H9 (cell line): Measurements from ENCODE around the gene STX3. TPM values are rescaled to one million over a fixed set of nuclear protein-coding genes. Genes with fewer than 3 reads are reported as not detected.

ENCODE experiments used
- DNase-seq: peaks from one replicate; pipeline ENCODE4 v3.0.0-alpha.2; 2017
- H2AFZ ChIP-seq: one replicate; pipeline ENCODE4 v1.6.1; 2013; ENCODE audit warnings: mild to moderate bottlenecking, low read length, control low read depth, moderate library complexity
- H2AK5ac ChIP-seq: 2 replicates; pipeline ENCODE4 v1.6.1; 2013; ENCODE audit warnings: low read length, control low read depth, mixed read lengths; ENCODE audit not compliant: insufficient read length
- H2BK120ac ChIP-seq: one replicate; pipeline ENCODE4 v1.6.1; 2013; ENCODE audit warnings: low read depth, mild to moderate bottlenecking, low read length, control low read depth, inconsistent platforms; ENCODE audit not compliant: poor library complexity, severe bottlenecking
- H2BK12ac ChIP-seq: 2 replicates; pipeline ENCODE4 v1.6.1; 2013; ENCODE audit warnings: low read length, control low read depth, mixed read lengths, low read depth; ENCODE audit not compliant: insufficient read length
- H2BK15ac ChIP-seq: 2 replicates; pipeline ENCODE4 v1.6.1; 2013; ENCODE audit warnings: low read depth, low read length, control low read depth
- H2BK20ac ChIP-seq: one replicate; pipeline ENCODE4 v1.6.1; 2013; ENCODE audit warnings: low read depth, mild to moderate bottlenecking, low read length, control low read depth, inconsistent platforms; ENCODE audit not compliant: poor library complexity, severe bottlenecking
- H2BK5ac ChIP-seq: 2 replicates; pipeline ENCODE4 v1.6.1; 2013; ENCODE audit warnings: low read length, control low read depth, mixed read lengths; ENCODE audit not compliant: insufficient read length
- H3K14ac ChIP-seq: 2 replicates; pipeline ENCODE4 v1.6.1; 2013; ENCODE audit warnings: low read length, control low read depth; ENCODE audit not compliant: insufficient read depth
- H3K18ac ChIP-seq: 2 replicates; pipeline ENCODE4 v1.6.1; 2013; ENCODE audit warnings: low read depth, mild to moderate bottlenecking, mixed read lengths, low read length, control low read depth; ENCODE audit not compliant: insufficient read length
- H3K23ac ChIP-seq: 2 replicates; pipeline ENCODE4 v1.6.1; 2013; ENCODE audit warnings: low read length, control low read depth, mixed read lengths, low read depth; ENCODE audit not compliant: insufficient read length
- H3K23me2 ChIP-seq: 2 replicates; pipeline ENCODE4 v1.6.1; 2013; ENCODE audit warnings: low read depth, mild to moderate bottlenecking, mixed read lengths, low read length, control low read depth; ENCODE audit not compliant: insufficient read length, poor library complexity, severe bottlenecking
- H3K27ac ChIP-seq: 2 replicates; pipeline ENCODE4 v1.5.1; 2013; ENCODE audit warnings: low read length, control low read depth, mixed read lengths, low read depth; ENCODE audit not compliant: insufficient read length
- H3K27me3 ChIP-seq: 2 replicates; pipeline ENCODE4 v1.6.1; 2013; ENCODE audit warnings: low read length, control low read depth, inconsistent platforms; ENCODE audit not compliant: insufficient read depth
- H3K4ac ChIP-seq: 2 replicates; pipeline ENCODE4 v1.6.1; 2013; ENCODE audit warnings: low read depth, mild to moderate bottlenecking, control low read depth, inconsistent platforms, low read length, moderate library complexity
- H3K4me1 ChIP-seq: 2 replicates; pipeline ENCODE4 v1.6.1; 2013; ENCODE audit warnings: low read length, control low read depth, inconsistent platforms; ENCODE audit not compliant: insufficient read depth
- H3K4me2 ChIP-seq: 2 replicates; pipeline ENCODE4 v1.6.1; 2013; ENCODE audit warnings: low read length, control low read depth, mixed read lengths; ENCODE audit not compliant: insufficient read length, insufficient read depth
- H3K56ac ChIP-seq: 2 replicates; pipeline ENCODE4 v1.6.1; 2013; ENCODE audit warnings: low read depth, mild to moderate bottlenecking, mixed read lengths, low read length, control low read depth; ENCODE audit not compliant: insufficient read length
- H3K79me1 ChIP-seq: 2 replicates; pipeline ENCODE4 v1.6.1; 2013; ENCODE audit warnings: low read depth, mild to moderate bottlenecking, moderate library complexity, low read length, control low read depth, inconsistent platforms; ENCODE audit not compliant: insufficient read depth, poor library complexity, severe bottlenecking
- H3K79me2 ChIP-seq: 2 replicates; pipeline ENCODE4 v1.6.1; 2013; ENCODE audit warnings: low read length, control low read depth, inconsistent platforms; ENCODE audit not compliant: insufficient read depth
- H3K9ac ChIP-seq: 2 replicates; pipeline ENCODE4 v1.6.1; 2013; ENCODE audit warnings: low read length, control low read depth, mixed read lengths; ENCODE audit not compliant: insufficient read length; ENCODE audit errors: extremely low read depth
- H3K9me3 ChIP-seq: one replicate; pipeline ENCODE4 v1.6.1; 2013; ENCODE audit warnings: low read depth, low read length, inconsistent platforms; ENCODE audit not compliant: control insufficient read depth
- H3T11ph ChIP-seq: one replicate; pipeline ENCODE4 v1.6.1; 2013; ENCODE audit warnings: mild to moderate bottlenecking, low read length, control low read depth, inconsistent platforms
- H4K20me1 ChIP-seq: one replicate; pipeline ENCODE4 v1.6.1; 2013; ENCODE audit not compliant: control insufficient read depth, insufficient read length, insufficient read depth
- H4K5ac ChIP-seq: 2 replicates; pipeline ENCODE4 v1.6.1; 2013; ENCODE audit warnings: low read depth, mild to moderate bottlenecking, mixed read lengths, low read length, control low read depth; ENCODE audit not compliant: insufficient read length
- H4K8ac ChIP-seq: replicated peaks from 2 replicates; pipeline ENCODE4 v1.6.1; 2013; ENCODE audit warnings: low read length, control low read depth, mixed read lengths, low read depth; ENCODE audit not compliant: insufficient read length
- H4K91ac ChIP-seq: 2 replicates; pipeline ENCODE4 v1.6.1; 2013; ENCODE audit warnings: low read depth, mild to moderate bottlenecking, moderate library complexity, mixed read lengths, low read length, control low read depth; ENCODE audit not compliant: insufficient read length
- H3K27ac Mint-ChIP-seq, 3 experiments: 2 replicates in 2 of 3; 3 replicates in 1 of 3; pipeline ENCODE4 v1.8.0; 2020 to 2021; ENCODE audit warnings: mixed read lengths in 3 of 3, mild to moderate bottlenecking in 1 of 3, moderate library complexity in 1 of 3
- H3K27me3 Mint-ChIP-seq: 2 replicates; pipeline ENCODE4 v1.8.0; 2021; ENCODE audit warnings: low read depth, mild to moderate bottlenecking, moderate library complexity, mixed read lengths
- H3K36me3 Mint-ChIP-seq, 3 experiments: 2 replicates in 2 of 3; 3 replicates in 1 of 3; pipeline ENCODE4 v1.8.0; 2020 to 2021; ENCODE audit warnings: low read depth in 3 of 3, mixed read lengths in 3 of 3; ENCODE audit not compliant: insufficient read depth in 1 of 3
- H3K4me1 Mint-ChIP-seq, 2 experiments: 2 replicates each; pipeline ENCODE4 v1.8.0; 2020; ENCODE audit warnings: mixed read lengths in 2 of 2
- H3K4me3 Mint-ChIP-seq, 2 experiments: 2 replicates in 1 of 2; 3 replicates in 1 of 2; pipeline ENCODE4 v1.8.0; 2020 to 2021; ENCODE audit warnings: mild to moderate bottlenecking in 2 of 2, mixed read lengths in 2 of 2, moderate library complexity in 1 of 2
- H3K9me3 Mint-ChIP-seq, 2 experiments: 2 replicates in 1 of 2; 3 replicates in 1 of 2; pipeline ENCODE4 v1.8.0; 2020; ENCODE audit warnings: mild to moderate bottlenecking in 2 of 2, mixed read lengths in 2 of 2, moderate library complexity in 1 of 2
- WGBS: extraction: QIAGEN DNeasy Blood & Tissue Kit; methylation state at CpG from one replicate; pipeline ENCODE4 v1.1.7; 2013; ENCODE audit warnings: missing lambda C conversion rate, low lambda C conversion rate, mixed read lengths; ENCODE audit not compliant: insufficient read length; ENCODE audit errors: extremely low coverage; 5-methylcytosine and 5-hydroxymethylcytosine counted together
- total RNA-seq: library from RNA; stranded (reverse); gene quantifications from 2 replicates; pipeline ENCODE4 v1.2.1, GENCODE V29; 2021
- TF ChIP-seq, protein P1 (sequence below): fragments of 200-600 bp; sonication (generic); conservative IDR thresholded peaks from 3 replicates; pipeline ENCODE4 v1.8.0; 2021; ENCODE audit warnings: antibody characterized with exemption, mild to moderate bottlenecking

The STX3 gene
- total RNA-seq, 1 experiment from 2014 or later = 41.0 TPM

DNA sequence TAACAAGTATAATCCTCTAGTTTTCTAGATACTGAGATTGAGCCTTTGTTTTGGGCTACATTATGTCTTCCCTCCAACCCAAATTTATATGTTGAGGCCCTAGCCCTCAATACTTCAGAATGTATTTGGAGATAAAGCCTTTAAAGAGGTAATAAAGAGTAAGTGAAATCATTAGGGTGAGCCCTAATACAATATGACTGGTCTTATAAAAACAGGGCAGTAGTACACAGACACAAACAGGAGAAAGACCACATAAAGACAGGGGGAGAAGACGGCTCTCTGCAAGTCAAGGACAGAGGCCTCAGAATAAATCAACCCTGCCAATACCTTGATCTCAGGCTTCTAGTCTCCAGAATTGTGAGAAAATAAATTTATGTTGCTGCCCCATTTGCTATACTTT lies 47.8 kb upstream of the STX3 start:
- Histone ChIP-seq H2BK12ac (no peak overlapping the region), H3T11ph (no peak overlapping the region), H3K27ac (no peak overlapping the region), H3K9ac (no peak overlapping the region), H3K79me1 (no peaks in the 10 kb centered on the region), H4K91ac (no peak overlapping the region), H4K20me1 (no peaks in the 10 kb centered on the region), H3K18ac (no peak overlapping the region), H2BK120ac (no peak overlapping the region), H3K4ac (no peak overlapping the region), H2AK5ac (no peak overlapping the region), H3K23me2 (no peaks in the 10 kb centered on the region), H2BK20ac (no peak overlapping the region), H2BK5ac (no peak overlapping the region), H3K9me3 (no peaks in the 10 kb centered on the region), H3K4me1 (no peaks in the 10 kb centered on the region), H4K5ac (no peak overlapping the region), H3K23ac (no peak overlapping the region), H3K27me3 (no peaks in the 10 kb centered on the region), H3K14ac (no peak overlapping the region), H3K79me2 (no peaks in the 10 kb centered on the region), H2BK15ac (no peak overlapping the region), H4K8ac (no peak overlapping the region), H3K4me2 (no peak overlapping the region), H3K56ac (no peak overlapping the region), H2AFZ (no peak overlapping the region)
- Mint-ChIP-seq H3K27ac (no peak overlapping the region), H3K4me1 (no peaks in the 10 kb centered on the region), H3K36me3 (no peaks in the 10 kb centered on the region; a peak in 1 of 7 replicates), H3K4me3 (no peak overlapping the region), H3K27me3 (0 out of 2 replicates have a peak, but pooled peaks cover 2% of the 10 kb centered on the region), H3K9me3 (peaks cover 0 to 3% of the 10 kb centered on the region in 2 experiments; a peak in 3 of 5 replicates)
- TF ChIP-seq, protein P1, sequence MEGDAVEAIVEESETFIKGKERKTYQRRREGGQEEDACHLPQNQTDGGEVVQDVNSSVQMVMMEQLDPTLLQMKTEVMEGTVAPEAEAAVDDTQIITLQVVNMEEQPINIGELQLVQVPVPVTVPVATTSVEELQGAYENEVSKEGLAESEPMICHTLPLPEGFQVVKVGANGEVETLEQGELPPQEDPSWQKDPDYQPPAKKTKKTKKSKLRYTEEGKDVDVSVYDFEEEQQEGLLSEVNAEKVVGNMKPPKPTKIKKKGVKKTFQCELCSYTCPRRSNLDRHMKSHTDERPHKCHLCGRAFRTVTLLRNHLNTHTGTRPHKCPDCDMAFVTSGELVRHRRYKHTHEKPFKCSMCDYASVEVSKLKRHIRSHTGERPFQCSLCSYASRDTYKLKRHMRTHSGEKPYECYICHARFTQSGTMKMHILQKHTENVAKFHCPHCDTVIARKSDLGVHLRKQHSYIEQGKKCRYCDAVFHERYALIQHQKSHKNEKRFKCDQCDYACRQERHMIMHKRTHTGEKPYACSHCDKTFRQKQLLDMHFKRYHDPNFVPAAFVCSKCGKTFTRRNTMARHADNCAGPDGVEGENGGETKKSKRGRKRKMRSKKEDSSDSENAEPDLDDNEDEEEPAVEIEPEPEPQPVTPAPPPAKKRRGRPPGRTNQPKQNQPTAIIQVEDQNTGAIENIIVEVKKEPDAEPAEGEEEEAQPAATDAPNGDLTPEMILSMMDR = no peak
- no CpG with 5 or more reads among the region's 1 CpG for WGBS
- no peak for DNase-seq
